ENCODE results near the gene GMDS.

DNA sequence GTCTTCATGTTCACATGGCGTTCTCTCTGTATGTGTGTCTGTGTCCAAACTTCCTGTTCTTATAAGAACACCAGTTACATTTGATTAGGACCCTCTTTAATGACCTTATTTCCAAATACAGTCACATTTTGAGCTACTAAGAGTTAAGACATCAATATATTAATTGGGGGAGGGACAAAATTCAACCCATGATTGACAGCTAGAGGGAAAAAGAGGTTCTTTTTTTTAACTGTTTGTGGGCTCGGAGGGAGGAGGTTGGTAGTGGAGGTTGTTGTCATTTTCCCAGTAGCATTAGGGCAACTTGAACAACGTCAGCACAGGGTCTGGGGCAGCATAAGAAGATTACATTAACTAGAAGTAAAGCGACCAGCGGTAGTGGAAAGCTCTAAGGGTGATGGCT is 2.3 kb upstream of the GMDS start:
- TF ChIP-seq, protein P1, sequence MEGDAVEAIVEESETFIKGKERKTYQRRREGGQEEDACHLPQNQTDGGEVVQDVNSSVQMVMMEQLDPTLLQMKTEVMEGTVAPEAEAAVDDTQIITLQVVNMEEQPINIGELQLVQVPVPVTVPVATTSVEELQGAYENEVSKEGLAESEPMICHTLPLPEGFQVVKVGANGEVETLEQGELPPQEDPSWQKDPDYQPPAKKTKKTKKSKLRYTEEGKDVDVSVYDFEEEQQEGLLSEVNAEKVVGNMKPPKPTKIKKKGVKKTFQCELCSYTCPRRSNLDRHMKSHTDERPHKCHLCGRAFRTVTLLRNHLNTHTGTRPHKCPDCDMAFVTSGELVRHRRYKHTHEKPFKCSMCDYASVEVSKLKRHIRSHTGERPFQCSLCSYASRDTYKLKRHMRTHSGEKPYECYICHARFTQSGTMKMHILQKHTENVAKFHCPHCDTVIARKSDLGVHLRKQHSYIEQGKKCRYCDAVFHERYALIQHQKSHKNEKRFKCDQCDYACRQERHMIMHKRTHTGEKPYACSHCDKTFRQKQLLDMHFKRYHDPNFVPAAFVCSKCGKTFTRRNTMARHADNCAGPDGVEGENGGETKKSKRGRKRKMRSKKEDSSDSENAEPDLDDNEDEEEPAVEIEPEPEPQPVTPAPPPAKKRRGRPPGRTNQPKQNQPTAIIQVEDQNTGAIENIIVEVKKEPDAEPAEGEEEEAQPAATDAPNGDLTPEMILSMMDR (IDR thresholded peaks at IDR 0.05), result no peak
- no peak for TF ChIP-seq EP300 (IDR thresholded peaks at IDR 0.05)
- TF ChIP-seq POLR2A (IDR thresholded peaks at IDR 0.05), result no peak

Data from ovary (tissue), 3 donors.